ENCODE results near the gene KCNIP4.

Gene KCNIP4

GRCh38 chr4:21535898-21536297 is 412.7 kb downstream of the KCNIP4 start:
- H3K4me1 ChIP-seq (ENCODE audit: insufficient read depth, low read length, poor library complexity, severe bottlenecking) = no peaks in the 10 kb centered on the region
- no peak overlapping the region for H2AFZ ChIP-seq (ENCODE audit: low read length)
- H3K9ac ChIP-seq (ENCODE audit: low read depth, low read length, poor library complexity, severe bottlenecking) = no peak overlapping the region
- H3K9me3 ChIP-seq (ENCODE audit: insufficient read depth, low read depth, low read length) = no peaks in the 10 kb centered on the region
- H3K4me2 ChIP-seq (ENCODE audit: low read depth, low read length, poor library complexity, severe bottlenecking) = no peak overlapping the region
- no peaks in the 10 kb centered on the region for H3K79me2 ChIP-seq (ENCODE audit: insufficient read depth, low read length)
- no peaks in the 10 kb centered on the region for H3K9me2 ChIP-seq (replicated peaks; ENCODE audit: low read depth, low read length)
- H3K4me3 ChIP-seq (ENCODE audit: low read length, poor library complexity, severe bottlenecking) = no peak overlapping the region
- H3K36me3 ChIP-seq (ENCODE audit: insufficient read depth, low read length) = no peaks in the 10 kb centered on the region
- H3F3A ChIP-seq (ENCODE audit: low read depth) = no peaks in the 10 kb centered on the region
- TF ChIP-seq CTCF (conservative IDR thresholded peaks at IDR 0.05; ENCODE audit: low read length) (no peak), EZH2phosphoT487 (IDR thresholded peaks at IDR 0.05; ENCODE audit: borderline replicate concordance) (no peak)
- no peaks in the 10 kb centered on the region for H4K20me1 ChIP-seq (ENCODE audit: insufficient read depth, low read length, poor library complexity, severe bottlenecking)
- H3K27me3 ChIP-seq (ENCODE audit: insufficient read depth, low read length, poor library complexity, severe bottlenecking) = no peaks in the 10 kb centered on the region

GRCh38 chr4:21531048-21531447 is 417.5 kb downstream of the KCNIP4 start:
- no peaks in the 10 kb centered on the region for H3K27me3 ChIP-seq (ENCODE audit: insufficient read depth, low read length, poor library complexity, severe bottlenecking)
- H3K4me1 ChIP-seq (ENCODE audit: insufficient read depth, low read length, poor library complexity, severe bottlenecking) = no peaks in the 10 kb centered on the region
- no peaks in the 10 kb centered on the region for H3K79me2 ChIP-seq (ENCODE audit: insufficient read depth, low read length)
- no peak overlapping the region for H3K9ac ChIP-seq (ENCODE audit: low read depth, low read length, poor library complexity, severe bottlenecking)
- no peak overlapping the region for H3K4me3 ChIP-seq (ENCODE audit: low read length, poor library complexity, severe bottlenecking)
- H4K20me1 ChIP-seq (ENCODE audit: insufficient read depth, low read length, poor library complexity, severe bottlenecking) = no peaks in the 10 kb centered on the region
- no peak for TF ChIP-seq EZH2phosphoT487 (IDR thresholded peaks at IDR 0.05; ENCODE audit: borderline replicate concordance)
- no peaks in the 10 kb centered on the region for H3K36me3 ChIP-seq (ENCODE audit: insufficient read depth, low read length)
- H3F3A ChIP-seq (ENCODE audit: low read depth) = no peaks in the 10 kb centered on the region
- H3K9me2 ChIP-seq (replicated peaks; ENCODE audit: low read depth, low read length) = no peaks in the 10 kb centered on the region
- no peak overlapping the region for H2AFZ ChIP-seq (ENCODE audit: low read length)
- no peak overlapping the region for H3K4me2 ChIP-seq (ENCODE audit: low read depth, low read length, poor library complexity, severe bottlenecking)
- no peaks in the 10 kb centered on the region for H3K9me3 ChIP-seq (ENCODE audit: insufficient read depth, low read depth, low read length)

GRCh38 chr4:21529214-21529613 is 419.4 kb downstream of the KCNIP4 start:
- Histone ChIP-seq H2AFZ (ENCODE audit: low read length) (no peak overlapping the region), H3K4me3 (ENCODE audit: low read length, poor library complexity, severe bottlenecking) (no peak overlapping the region), H3K9me2 (replicated peaks; ENCODE audit: low read depth, low read length) (no peaks in the 10 kb centered on the region), H3K9ac (ENCODE audit: low read depth, low read length, poor library complexity, severe bottlenecking) (no peak overlapping the region), H3K4me2 (ENCODE audit: low read depth, low read length, poor library complexity, severe bottlenecking) (no peak overlapping the region), H3K4me1 (ENCODE audit: insufficient read depth, low read length, poor library complexity, severe bottlenecking) (no peaks in the 10 kb centered on the region), H3F3A (ENCODE audit: low read depth) (no peaks in the 10 kb centered on the region), H4K20me1 (ENCODE audit: insufficient read depth, low read length, poor library complexity, severe bottlenecking) (no peaks in the 10 kb centered on the region), H3K9me3 (ENCODE audit: insufficient read depth, low read depth, low read length) (no peaks in the 10 kb centered on the region), H3K36me3 (ENCODE audit: insufficient read depth, low read length) (no peaks in the 10 kb centered on the region), H3K27me3 (ENCODE audit: insufficient read depth, low read length, poor library complexity, severe bottlenecking) (no peaks in the 10 kb centered on the region), H3K79me2 (ENCODE audit: insufficient read depth, low read length) (no peaks in the 10 kb centered on the region)
- TF ChIP-seq CTCF (conservative IDR thresholded peaks at IDR 0.05; ENCODE audit: low read length) (no peak), EZH2phosphoT487 (IDR thresholded peaks at IDR 0.05; ENCODE audit: borderline replicate concordance) (no peak)

- Histone ChIP-seq H4K20me1 (ENCODE audit: insufficient read depth, low read length, poor library complexity, severe bottlenecking) (no peaks in the 10 kb centered on the region), H3K27me3 (ENCODE audit: insufficient read depth, low read length, poor library complexity, severe bottlenecking) (no peaks in the 10 kb centered on the region), H2AFZ (ENCODE audit: low read length) (no peak overlapping the region), H3K9ac (ENCODE audit: low read depth, low read length, poor library complexity, severe bottlenecking) (no peak overlapping the region), H3K4me2 (ENCODE audit: low read depth, low read length, poor library complexity, severe bottlenecking) (no peak overlapping the region), H3K9me3 (ENCODE audit: insufficient read depth, low read depth, low read length) (no peaks in the 10 kb centered on the region; the same call in 1 of the 2 replicates), H3K9me2 (replicated peaks; ENCODE audit: low read depth, low read length) (no peaks in the 10 kb centered on the region), H3K4me1 (ENCODE audit: insufficient read depth, low read length, poor library complexity, severe bottlenecking) (no peaks in the 10 kb centered on the region), H3K79me2 (ENCODE audit: insufficient read depth, low read length) (no peaks in the 10 kb centered on the region), H3K36me3 (ENCODE audit: insufficient read depth, low read length) (no peaks in the 10 kb centered on the region), H3F3A (ENCODE audit: low read depth) (no peaks in the 10 kb centered on the region), H3K4me3 (ENCODE audit: low read length, poor library complexity, severe bottlenecking) (no peak overlapping the region)
- TF ChIP-seq EZH2phosphoT487 (IDR thresholded peaks at IDR 0.05; ENCODE audit: borderline replicate concordance) (no peak), CTCF (conservative IDR thresholded peaks at IDR 0.05; ENCODE audit: low read length) (no peak)
These were observed 426.3 kb downstream of the KCNIP4 start for GRCh38 chr4:21522296-21522695.
